ENCODE measurements around the gene NDUFS4.
"Not testable (repeated sequence)": the region's sequence is repeated elsewhere in the genome, so short reads cannot be mapped to it uniquely, and the experiment has no call there.

Gene NDUFS4

GRCh38 chr5:53560506-53561191 is at the start of gene NDUFS4:
NDUFS4 (plus strand) TSS chr5:53560639; CDS start chr5:53560663, 24 bp downstream.
- peak; percentile 58 for DNase-seq

- DNase-seq: no peak
Measured at GRCh38 chr5:53512539-53512938, 47.9 kb upstream of the NDUFS4 start.

GRCh38 chr5:53515988-53516387 is 44.5 kb upstream of the NDUFS4 start:
- no peak for DNase-seq

- no peak for DNase-seq
Measured at GRCh38 chr5:53520813-53521212, 39.6 kb upstream of the NDUFS4 start.

GRCh38 chr5:53537711-53538110 is 22.7 kb upstream of the NDUFS4 start:
- no peak for DNase-seq

- DNase-seq: not testable (repeated sequence)
Measured at GRCh38 chr5:53540739-53541138, 19.7 kb upstream of the NDUFS4 start.

- DNase-seq: no peak
Measured at GRCh38 chr5:53541859-53542258, 18.6 kb upstream of the NDUFS4 start.

GRCh38 chr5:53542926-53543325 is 17.5 kb upstream of the NDUFS4 start:
- DNase-seq: no peak

GRCh38 chr5:53543401-53543800 is 17.0 kb upstream of the NDUFS4 start:
- DNase-seq: no peak

GRCh38 chr5:53545744-53546143 is 14.7 kb upstream of the NDUFS4 start:
- no peak for DNase-seq

GRCh38 chr5:53547226-53547625 is 13.2 kb upstream of the NDUFS4 start:
- DNase-seq: no peak

- DNase-seq: not testable (repeated sequence)
Measured at GRCh38 chr5:53548501-53548900, 11.9 kb upstream of the NDUFS4 start.

- no peak for DNase-seq
Measured at GRCh38 chr5:53549792-53550191, 10.6 kb upstream of the NDUFS4 start.

GRCh38 chr5:53552561-53552960 is 7.9 kb upstream of the NDUFS4 start:
- no peak for DNase-seq

- DNase-seq: no peak
Measured at GRCh38 chr5:53554444-53554843, 6.0 kb upstream of the NDUFS4 start.

GRCh38 chr5:53555160-53555559 is 5.3 kb upstream of the NDUFS4 start:
- DNase-seq: no peak

GRCh38 chr5:53556001-53556400 is 4.4 kb upstream of the NDUFS4 start:
- no peak for DNase-seq

GRCh38 chr5:53557386-53557785 is 3.1 kb upstream of the NDUFS4 start:
- DNase-seq: no peak

GRCh38 chr5:53558966-53559365 is 1.5 kb upstream of the NDUFS4 start:
- DNase-seq: no peak

GRCh38 chr5:53560028-53560427 is 411 bp upstream of the NDUFS4 start:
- no peak for DNase-seq

- DNase-seq: no peak
Measured at GRCh38 chr5:53568401-53568800, 8.0 kb downstream of the NDUFS4 start.

- no peak for DNase-seq
Measured at GRCh38 chr5:53568871-53569270, 8.4 kb downstream of the NDUFS4 start.

- DNase-seq: no peak
Measured at GRCh38 chr5:53569453-53569852, 9.0 kb downstream of the NDUFS4 start.

GRCh38 chr5:53571403-53571802 is 11.0 kb downstream of the NDUFS4 start:
- no peak for DNase-seq

GRCh38 chr5:53575101-53575500 is 14.7 kb downstream of the NDUFS4 start:
- DNase-seq: no peak

Measured in GDM1 (cell line).